H1 (cell line): ENCODE measurements around the gene RAB8B. TPM values are rescaled to one million over a fixed set of nuclear protein-coding genes. Genes with fewer than 3 reads are reported as not detected.

Experiments
- CTCF ChIA-PET: fragments of 300-600 bp; sonication (Branson Sonifier 250); formaldehyde crosslinking; loops from one replicate; lab custom pipeline; 2021; ENCODE audit not compliant: partially characterized antibody; lab: Charles Lee
- POLR2A ChIA-PET: fragments of 300-600 bp; sonication (Branson Sonifier 250); formaldehyde crosslinking; loops from one replicate; lab custom pipeline; 2021; ENCODE audit warnings: inconsistent platforms; ENCODE audit not compliant: partially characterized antibody; lab: Charles Lee
- DNase-seq, 2 experiments: peaks; one replicate each; pipeline versions ENCODE4 v3.0.0 to v3.0.0-alpha.2; 2010 to 2022; ENCODE audit warnings: low spot score in 2 of 2, low read depth in 1 of 2, mixed read lengths in 1 of 2
- FAIRE-seq: peaks from 2 replicates; lab custom pipeline; 2011; peaks lifted over from hg19 to GRCh38; lab: Jason Lieb, UNC
- H2AFZ ChIP-seq: 2 replicates; pipeline ENCODE4 v1.8.1; 2012; ENCODE audit warnings: low read length, inconsistent platforms
- H2AK5ac ChIP-seq: 2 replicates; pipeline ENCODE4 v1.6.1; 2013; ENCODE audit warnings: low read depth, low read length
- H2BK120ac ChIP-seq: replicated peaks from 2 replicates; pipeline ENCODE3; 2013; ENCODE audit warnings: low read depth, low read length, inconsistent platforms
- H2BK12ac ChIP-seq: 2 replicates; pipeline ENCODE4 v1.6.1; 2013; ENCODE audit warnings: low read depth, low read length
- H2BK15ac ChIP-seq: 2 replicates; pipeline ENCODE4 v1.6.1; 2013; ENCODE audit warnings: low read length
- H2BK20ac ChIP-seq: 2 replicates; pipeline ENCODE4 v1.6.1; 2013; ENCODE audit warnings: low read length
- H2BK5ac ChIP-seq: 2 replicates; pipeline ENCODE4 v1.6.1; 2013; ENCODE audit warnings: low read depth, low read length
- H3K14ac ChIP-seq: 2 replicates; pipeline ENCODE4 v1.6.1; 2013; ENCODE audit warnings: inconsistent platforms; ENCODE audit not compliant: insufficient read length
- H3K18ac ChIP-seq: 2 replicates; pipeline ENCODE4 v1.6.1; 2013; ENCODE audit warnings: low read length; ENCODE audit errors: extremely low read depth
- H3K23ac ChIP-seq: 2 replicates; pipeline ENCODE4 v1.6.1; 2013; ENCODE audit warnings: inconsistent platforms; ENCODE audit not compliant: insufficient read length
- H3K23me2 ChIP-seq: 2 replicates; pipeline ENCODE4 v1.6.1; 2013; ENCODE audit warnings: low read depth, low read length
- H3K27ac ChIP-seq: 2 replicates; pipeline ENCODE4 v1.6.1; 2011; ENCODE audit warnings: low read depth, low read length, inconsistent platforms
- H3K27me3 ChIP-seq, 4 experiments: replicated peaks in 1 of 4; 1 replicate in 1 of 4; 2 replicates in 3 of 4; pipeline versions ENCODE4 v1.6.1 to v1.8.1; 2011 to 2013; ENCODE audit warnings: low read length in 3 of 4, mild to moderate bottlenecking in 3 of 4, inconsistent platforms in 2 of 4, mixed read lengths in 2 of 4, moderate library complexity in 1 of 4; ENCODE audit not compliant: control insufficient read depth in 3 of 4, insufficient read depth in 3 of 4; ENCODE audit errors: extremely low read depth in 1 of 4
- H3K36me3 ChIP-seq, 4 experiments: 2 replicates each; pipeline versions ENCODE4 v1.6.1 to v1.8.1; 2011 to 2013; ENCODE audit warnings: mild to moderate bottlenecking in 4 of 4, low read length in 3 of 4, moderate library complexity in 2 of 4, control low read depth in 1 of 4, inconsistent platforms in 1 of 4; ENCODE audit not compliant: insufficient read depth in 4 of 4, control insufficient read depth in 2 of 4
- H3K4ac ChIP-seq: replicated peaks from 2 replicates; pipeline ENCODE3; 2013; ENCODE audit warnings: low read length, low read depth, mixed read lengths, inconsistent platforms; ENCODE audit not compliant: insufficient read length
- H3K4me1 ChIP-seq, 4 experiments: replicated peaks in 1 of 4; 1 replicate in 1 of 4; 2 replicates in 3 of 4; pipeline versions ENCODE4 v1.6.1 to v1.8.1; 2011 to 2013; ENCODE audit warnings: low read length in 3 of 4, inconsistent platforms in 2 of 4, mixed read lengths in 1 of 4; ENCODE audit not compliant: insufficient read depth in 4 of 4, control insufficient read depth in 3 of 4
- H3K4me2 ChIP-seq, 2 experiments: 2 replicates each; pipeline versions ENCODE4 v1.6.1 to v1.8.1; 2011 to 2013; ENCODE audit warnings: low read depth in 2 of 2, low read length in 2 of 2, control low read depth in 1 of 2, inconsistent platforms in 1 of 2, mild to moderate bottlenecking in 1 of 2; ENCODE audit not compliant: insufficient read depth in 1 of 2
- H3K4me3 ChIP-seq, 4 experiments: fragments of 200-600, 300-600 bp in 1 of 4; sonication (generic), shearing (Covaris generic), sonication (Bioruptor Twin) in 1 of 4; 2 replicates each; pipeline versions ENCODE4 v1.5.1 to v1.8.1; 2011 to 2016; ENCODE audit warnings: low read length in 4 of 4, low read depth in 3 of 4, control low read depth in 2 of 4, inconsistent platforms in 2 of 4, mild to moderate bottlenecking in 2 of 4, mixed read lengths in 1 of 4, moderate library complexity in 1 of 4; ENCODE audit not compliant: insufficient read depth in 2 of 4; ENCODE audit errors: extremely low read depth in 1 of 4
- H3K56ac ChIP-seq: replicated peaks from 2 replicates; pipeline ENCODE3; 2013; ENCODE audit warnings: low read depth, mild to moderate bottlenecking, mixed read lengths, low read length, inconsistent platforms; ENCODE audit not compliant: insufficient read length
- H3K79me1 ChIP-seq: 2 replicates; pipeline ENCODE4 v1.6.1; 2013; ENCODE audit warnings: low read depth, low read length, control low read depth
- H3K79me2 ChIP-seq, 2 experiments: 2 replicates each; pipeline versions ENCODE4 v1.6.1 to v1.8.1; 2012 to 2013; ENCODE audit warnings: low read length in 2 of 2, mild to moderate bottlenecking in 2 of 2, inconsistent platforms in 1 of 2; ENCODE audit not compliant: insufficient read depth in 2 of 2, control insufficient read depth in 1 of 2
- H3K9ac ChIP-seq, 4 experiments: replicated peaks in 1 of 4; 1 replicate in 1 of 4; 2 replicates in 3 of 4; pipeline versions ENCODE4 v1.6.1 to v1.8.1; 2011 to 2013; ENCODE audit warnings: low read depth in 3 of 4, low read length in 3 of 4, control low read depth in 2 of 4, mild to moderate bottlenecking in 2 of 4, moderate library complexity in 2 of 4, inconsistent platforms in 1 of 4; ENCODE audit errors: extremely low read depth in 1 of 4
- H3K9me3 ChIP-seq, 2 experiments: 2 replicates each; pipeline versions ENCODE4 v1.6.1 to v1.8.1; 2012 to 2013; ENCODE audit warnings: mild to moderate bottlenecking in 2 of 2, moderate library complexity in 2 of 2, control low read depth in 1 of 2, inconsistent platforms in 1 of 2, low read depth in 1 of 2, low read length in 1 of 2, mixed read lengths in 1 of 2; ENCODE audit not compliant: insufficient read depth in 2 of 2
- H4K20me1 ChIP-seq, 2 experiments: replicated peaks in 1 of 2; 2 replicates each; pipeline versions ENCODE3 to v1.8.1; 2011 to 2013; ENCODE audit warnings: inconsistent platforms in 2 of 2, low read length in 2 of 2, mild to moderate bottlenecking in 1 of 2; ENCODE audit not compliant: insufficient read depth in 2 of 2, control insufficient read depth in 1 of 2
- H4K5ac ChIP-seq: 2 replicates; pipeline ENCODE4 v1.6.1; 2013; ENCODE audit warnings: low read length, low read depth, mixed read lengths, inconsistent platforms; ENCODE audit not compliant: insufficient read length
- H4K8ac ChIP-seq: 2 replicates; pipeline ENCODE4 v1.8.0; 2013; ENCODE audit warnings: mild to moderate bottlenecking, moderate library complexity, low read length, inconsistent platforms; ENCODE audit not compliant: insufficient read depth; ENCODE audit errors: extremely low read depth
- H4K91ac ChIP-seq: replicated peaks from 2 replicates; pipeline ENCODE3; 2013; ENCODE audit warnings: low read length, mixed read lengths, inconsistent platforms; ENCODE audit not compliant: insufficient read length
- CHD1 ChIP-seq: IDR thresholded peaks from 2 replicates; pipeline ENCODE4 v1.6.1; 2012; ENCODE audit warnings: low read depth, low read length, improper control_type of control experiment
- RAD21 ChIP-seq, 2 experiments: IDR thresholded peaks in 1 of 2; conservative IDR thresholded peaks in 1 of 2; 2 replicates each; pipeline ENCODE4 v1.6.1; 2011; ENCODE audit warnings: low read depth in 2 of 2, low read length in 2 of 2, improper control_type of control experiment in 1 of 2, inconsistent platforms in 1 of 2, mild to moderate bottlenecking in 1 of 2, moderate library complexity in 1 of 2
- WGBS, 2 experiments: shearing (Covaris generic) in 1 of 2; methylation state at CpG; one replicate each; pipeline versions ENCODE4 v1.1.6 to v1.1.7; 2013 to 2015; ENCODE audit warnings: low lambda C conversion rate in 2 of 2, mixed read lengths in 2 of 2, inconsistent platforms in 1 of 2, low coverage in 1 of 2, missing lambda C conversion rate in 1 of 2; ENCODE audit not compliant: insufficient replicate concordance in 2 of 2, insufficient coverage in 1 of 2, insufficient read length in 1 of 2; ENCODE audit errors: extremely low coverage in 1 of 2, missing lambda C conversion rate in 1 of 2; 5-methylcytosine and 5-hydroxymethylcytosine counted together
- polyA plus RNA-seq, 7 experiments: library from polyadenylated mRNA; depleted of rRNA in 3 of 7; stranded (reverse) in 5 of 7; unstranded in 2 of 7; fragments of >200 nt in 5 of 7; fragments of 200-250 nt in 2 of 7; gene quantifications; 1 replicate in 5 of 7; 2 replicates in 1 of 7; 4 replicates in 1 of 7; pipeline versions ENCODE4 v1.2.1 to v1.2.3, GENCODE V29; 2011 to 2013; ENCODE audit warnings: missing spikeins in 2 of 7, mixed read lengths in 2 of 7
- total RNA-seq: library from RNA; stranded (reverse); fragmentation: NEBNext Ultra II Directional; extraction: Animal tissue kit (Norgen Biotek cat#: 25700); gene quantifications from 2 replicates; pipeline ENCODE4 v1.2.1, GENCODE V29; 2021

Gene RAB8B
- total and polyA plus RNA-seq, 2 of the 8 experiments (the other 6 are each of a cell fraction or from before 2014, with no cell fraction given) = 9.5 to 47.8 TPM

DNA sequence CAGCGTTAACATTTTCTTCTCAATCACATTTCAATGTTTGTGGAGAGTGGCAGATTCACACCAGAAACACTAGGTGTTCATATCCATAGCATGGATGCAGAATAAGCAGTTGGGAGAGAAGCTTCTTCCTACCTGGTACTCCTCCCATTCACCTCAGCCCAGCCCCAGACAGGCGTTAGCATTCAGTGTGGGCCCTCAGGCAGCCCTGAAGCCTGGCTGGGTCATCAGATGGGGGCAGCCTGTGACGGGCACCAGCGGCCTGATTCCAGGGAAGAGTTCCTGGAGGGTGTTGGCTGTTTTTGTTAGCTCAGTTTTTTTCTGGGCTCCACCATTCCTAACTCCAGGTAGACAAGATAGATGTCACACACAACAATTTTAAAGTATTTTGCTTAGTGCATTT lies 119.1 kb downstream of the RAB8B start:
- ChIA-PET CTCF (interaction anchor here (0.7 to 1.9 kb wide), 4 partner anchors 12 to 187 kb away, joined by 3 to 6 read pairs (median 4); no protein-coding TSS in a partner anchor), POLR2A (interaction anchor here (1.0 kb wide), 1 partner anchor 12 kb away, joined by 3 read pairs; no protein-coding TSS in a partner anchor)
- Histone ChIP-seq H3K27ac (no peak overlapping the region), H4K20me1 (no peaks in the 10 kb centered on the region), H3K9me3 (no peaks in the 10 kb centered on the region), H3K23ac (no peak overlapping the region), H2AFZ (no peak overlapping the region), H2BK120ac (no peak overlapping the region), H3K4ac (no peak overlapping the region), H2AK5ac (no peak overlapping the region), H3K56ac (no peak overlapping the region), H3K9ac (no peak overlapping the region), H2BK5ac (no peak overlapping the region), H3K4me1 (peaks cover 0 to 8% (median 5%) of the 10 kb centered on the region in 4 experiments; a peak in 5 of 7 replicates), H3K14ac (no peak overlapping the region), H3K23me2 (no peaks in the 10 kb centered on the region), H4K5ac (no peak overlapping the region), H3K79me1 (no peaks in the 10 kb centered on the region), H2BK12ac (no peak overlapping the region), H3K36me3 (peaks cover 0 to 8% (median 4%) of the 10 kb centered on the region in 4 experiments; a peak in 1 of 8 replicates), H3K18ac (no peak overlapping the region), H2BK15ac (no peak overlapping the region), H3K79me2 (0 out of 4 replicates have a peak, but pooled peaks cover 0 to 3% of the 10 kb centered on the region in 2 experiments), H3K4me3 (no peak overlapping the region), H2BK20ac (no peak overlapping the region), H3K4me2 (no peak overlapping the region), H3K27me3 (no peaks in the 10 kb centered on the region), H4K8ac (no peak overlapping the region), H4K91ac (no peak overlapping the region)
- peak in 1 of 2 experiments; percentile 8; a peak in 1 of 4 replicates for TF ChIP-seq RAD21 (IDR thresholded peaks at IDR 0.05 in 1 of 2, conservative IDR thresholded peaks at IDR 0.05 in 1 of 2; ENCODE audit: low read depth in 2 of 2, low read length in 2 of 2)
- TF ChIP-seq CHD1 = no peak
- WGBS, 2 experiments = 75% methylated on average over 4 of the region's 4 CpGs; no CpG with 5 or more reads in 1 of the 2 experiments
- no peak for FAIRE-seq
- DNase-seq = peak in 1 of 2 experiments; percentile 46
